ENCODE results near the gene C5orf47. TPM values are rescaled to one million over a fixed set of nuclear protein-coding genes. Genes with fewer than 3 reads are reported as not detected.

C5orf47 gene
- total and polyA plus RNA-seq, 2 experiments from 2014 or later, result 0.57 TPM; not detected in 1

- DNase-seq (ENCODE audit: low read depth in 1 of 2, low spot score in 1 of 2), result no peak
- TF ChIP-seq CTCF (IDR thresholded peaks at IDR 0.05; ENCODE audit: low read depth, low read length), result no peak
- H3K9me3 ChIP-seq (ENCODE audit: low read depth), result no peaks in the 10 kb centered on the region
- peaks cover 12% of the 10 kb centered on the region for H3K27me3 ChIP-seq
- H3K36me3 ChIP-seq, result no peaks in the 10 kb centered on the region
- no peak overlapping the region for H3K4me3 ChIP-seq
- no peak overlapping the region for H3K27ac ChIP-seq
- no peaks in the 10 kb centered on the region for H3K4me1 ChIP-seq (ENCODE audit: low read depth)
These were observed 11.1 kb downstream of the C5orf47 start for GRCh38 chr5:174000076-174000475.

GRCh38 chr5:174003795-174004194 is 14.8 kb downstream of the C5orf47 start:
- TF ChIP-seq CTCF (IDR thresholded peaks at IDR 0.05; ENCODE audit: low read depth, low read length), result no peak
- H3K4me1 ChIP-seq (ENCODE audit: low read depth), result no peaks in the 10 kb centered on the region
- DNase-seq (ENCODE audit: low read depth in 1 of 2, low spot score in 1 of 2), result no peak
- no peak overlapping the region for H3K4me3 ChIP-seq
- no peaks in the 10 kb centered on the region for H3K9me3 ChIP-seq (ENCODE audit: low read depth)
- no peak overlapping the region for H3K27ac ChIP-seq
- H3K36me3 ChIP-seq, result no peaks in the 10 kb centered on the region
- peaks cover 4% of the 10 kb centered on the region for H3K27me3 ChIP-seq

DNA sequence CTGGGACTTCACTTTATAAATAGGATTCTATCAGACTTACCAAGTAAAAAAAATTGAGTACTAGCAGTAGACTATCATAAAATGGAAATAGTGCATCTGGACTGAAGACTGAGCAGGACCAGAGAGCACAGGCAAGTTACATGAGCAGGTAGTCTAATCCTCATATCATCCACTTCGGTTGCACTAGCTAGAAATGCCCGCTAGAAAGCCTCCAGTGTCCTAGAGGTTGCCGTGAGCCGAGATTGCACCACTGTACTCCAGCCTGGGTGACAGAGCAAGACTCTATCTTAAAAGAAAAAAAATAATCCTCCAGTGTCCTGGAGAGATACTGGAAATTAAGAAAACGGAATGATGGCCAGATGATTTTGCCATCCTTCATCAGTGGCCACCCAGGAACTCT is 20.0 kb downstream of the C5orf47 start:
- Histone ChIP-seq H3K27me3 (no peaks in the 10 kb centered on the region), H3K36me3 (no peaks in the 10 kb centered on the region), H3K9me3 (ENCODE audit: low read depth) (no peaks in the 10 kb centered on the region), H3K4me3 (no peak overlapping the region), H3K4me1 (ENCODE audit: low read depth) (no peaks in the 10 kb centered on the region), H3K27ac (no peak overlapping the region)
- TF ChIP-seq CTCF (IDR thresholded peaks at IDR 0.05; ENCODE audit: low read depth, low read length), result no peak
- DNase-seq (ENCODE audit: low read depth in 1 of 2, low spot score in 1 of 2), result no peak

DNA sequence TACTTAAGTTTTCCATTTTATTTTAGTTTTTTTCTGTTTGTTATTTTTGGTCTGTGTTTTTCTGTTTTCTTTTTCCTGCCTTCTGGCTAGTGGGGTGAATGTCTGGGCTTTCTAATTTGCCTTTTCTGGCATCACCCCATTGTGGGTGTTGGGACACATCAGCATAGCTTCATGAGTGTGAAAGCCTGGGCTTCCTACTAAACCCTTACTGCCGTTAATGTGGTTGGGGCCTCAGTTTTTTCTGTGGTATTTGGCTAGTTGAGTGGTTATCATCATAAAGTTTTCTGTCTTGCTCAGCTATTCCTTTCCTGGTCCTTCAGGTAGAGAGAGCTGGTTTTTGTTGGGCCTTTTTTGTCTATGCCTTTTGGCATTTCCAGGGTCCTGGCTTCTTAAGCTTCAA is 21.4 kb downstream of the C5orf47 start:
- TF ChIP-seq CTCF (IDR thresholded peaks at IDR 0.05; ENCODE audit: low read depth, low read length), result no peak
- H3K4me3 ChIP-seq, result no peak overlapping the region
- no peaks in the 10 kb centered on the region for H3K9me3 ChIP-seq (ENCODE audit: low read depth)
- H3K27me3 ChIP-seq, result no peaks in the 10 kb centered on the region
- no peaks in the 10 kb centered on the region for H3K36me3 ChIP-seq
- H3K27ac ChIP-seq, result no peak overlapping the region
- H3K4me1 ChIP-seq (ENCODE audit: low read depth), result no peaks in the 10 kb centered on the region
- DNase-seq (ENCODE audit: low read depth in 1 of 2, low spot score in 1 of 2), result no peak

DNA sequence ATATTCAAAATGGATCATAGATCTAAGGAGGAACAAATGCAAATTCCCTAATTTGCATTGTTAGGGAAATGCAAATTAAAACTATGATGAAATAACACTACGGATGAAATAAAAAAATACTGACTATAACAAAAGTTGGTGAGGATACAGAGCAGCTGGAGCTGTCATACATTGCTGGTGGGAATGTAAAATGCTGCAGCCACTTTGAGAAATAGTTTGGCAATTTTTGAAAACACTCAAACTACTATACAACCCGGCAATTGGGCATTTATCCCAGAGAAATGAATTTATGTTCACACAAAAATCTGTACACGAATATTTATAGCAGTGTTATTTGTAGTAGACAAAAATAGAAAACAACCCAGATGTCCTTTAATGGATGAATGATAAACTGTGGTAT is 22.5 kb downstream of the C5orf47 start:
- H3K27me3 ChIP-seq, result no peaks in the 10 kb centered on the region
- DNase-seq (ENCODE audit: low read depth in 1 of 2, low spot score in 1 of 2), result no peak
- no peak for TF ChIP-seq CTCF (IDR thresholded peaks at IDR 0.05; ENCODE audit: low read depth, low read length)
- H3K27ac ChIP-seq, result no peak overlapping the region
- no peaks in the 10 kb centered on the region for H3K9me3 ChIP-seq (ENCODE audit: low read depth)
- H3K4me1 ChIP-seq (ENCODE audit: low read depth), result no peaks in the 10 kb centered on the region
- H3K36me3 ChIP-seq, result no peaks in the 10 kb centered on the region
- no peak overlapping the region for H3K4me3 ChIP-seq
